Thoracic aorta (tissue), 2 donors: ENCODE data around the gene ATP5ME. TPM values are rescaled to one million over a fixed set of nuclear protein-coding genes. Genes with fewer than 3 reads are reported as not detected.

Experiments used
- ATAC-seq: fragments of 150-250 bp; one replicate; pipeline ENCODE4 v1.8.0; 2017; ENCODE audit warnings: low read depth; ENCODE audit not compliant: insufficient number of reproducible peaks, low FRiP score
- DNase-seq: peaks from one replicate; pipeline ENCODE4 v3.0.0-alpha.2; 2020; ENCODE audit warnings: low spot score
- H3K27ac ChIP-seq, 2 donors: fragments of 200-600 bp; sonication (generic); 1 replicate in 1 of 2; 2 replicates in 1 of 2; pipeline ENCODE4 v1.5.1; 2016; ENCODE audit warnings: mild to moderate bottlenecking in 2 of 2, moderate library complexity in 2 of 2
- H3K27me3 ChIP-seq: fragments of 200-600 bp; sonication (generic); replicated peaks from 2 replicates; pipeline ENCODE4 v1.6.0; 2016; ENCODE audit warnings: mild to moderate bottlenecking; ENCODE audit not compliant: insufficient read depth
- H3K36me3 ChIP-seq: fragments of 200-600 bp; sonication (generic); one replicate; pipeline ENCODE4 v1.5.1; 2016
- H3K4me1 ChIP-seq, 2 donors: fragments of 200-600 bp; sonication (generic); 1 replicate in 1 of 2; 2 replicates in 1 of 2; pipeline versions ENCODE4 v1.5.1 to v1.6.0; 2016; ENCODE audit warnings: low read depth in 2 of 2, mild to moderate bottlenecking in 1 of 2; ENCODE audit not compliant: control insufficient read depth in 1 of 2
- H3K4me3 ChIP-seq: fragments of 200-600 bp; sonication (generic); 2 replicates; pipeline ENCODE4 v1.5.1; 2016; ENCODE audit warnings: mild to moderate bottlenecking
- H3K9me3 ChIP-seq: fragments of 200-600 bp; sonication (generic); 2 replicates; pipeline ENCODE4 v1.5.1; 2016
- CTCF ChIP-seq: fragments of 200-600 bp; sonication (generic); IDR thresholded peaks from one replicate; pipeline ENCODE4 v1.5.1; 2019; ENCODE audit warnings: antibody characterized with exemption
- total RNA-seq, 2 donors: library from RNA; depleted of rRNA; stranded (reverse); fragments of >200 nt; gene quantifications; one replicate each; pipeline versions ENCODE4 v1.1.0 to v1.2.3, GENCODE V29; 2016

ATP5ME gene
- total RNA-seq, 2 donors from 2014 or later, result 21.0 to 51.6 TPM

DNA sequence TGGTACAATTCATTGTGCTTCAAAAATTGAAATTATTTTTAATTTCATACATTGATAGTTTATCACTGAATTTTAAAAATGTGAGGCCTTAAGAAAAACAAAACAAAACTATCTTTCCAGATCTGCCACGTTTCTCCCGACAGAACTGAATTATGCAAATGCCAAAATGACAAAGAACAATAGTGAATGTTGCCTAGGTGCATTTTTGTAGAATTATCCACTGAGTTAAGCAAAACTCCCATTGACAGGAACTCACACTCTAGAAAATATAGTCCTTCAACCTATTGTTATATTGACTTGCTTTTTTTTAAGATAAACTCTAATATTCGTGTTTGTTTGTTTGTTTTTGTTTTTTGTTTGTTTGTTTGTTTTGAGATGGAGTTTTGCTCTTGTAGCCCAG lies 38.0 kb upstream of the ATP5ME start:
- Histone ChIP-seq H3K4me3 (no peak overlapping the region), H3K4me1 (peaks cover 16 to 23% of the 10 kb centered on the region in 2 donors), H3K27ac (no peak overlapping the region), H3K36me3 (peaks cover 7% of the 10 kb centered on the region), H3K27me3 (no peaks in the 10 kb centered on the region), H3K9me3 (no peaks in the 10 kb centered on the region)
- DNase-seq (no peak), ATAC-seq (no peak)
- no peak for TF ChIP-seq CTCF

GRCh38 chr4:710916-711315 lies 36.8 kb upstream of the ATP5ME start:
- no peak for DNase-seq
- no peak overlapping the region for H3K27ac ChIP-seq
- no peaks in the 10 kb centered on the region for H3K9me3 ChIP-seq
- peaks cover 21 to 31% of the 10 kb centered on the region in 2 donors for H3K4me1 ChIP-seq
- no peak for TF ChIP-seq CTCF
- no peaks in the 10 kb centered on the region for H3K27me3 ChIP-seq
- H3K4me3 ChIP-seq, result no peak overlapping the region
- peaks cover 7% of the 10 kb centered on the region for H3K36me3 ChIP-seq
- no peak for ATAC-seq

DNA sequence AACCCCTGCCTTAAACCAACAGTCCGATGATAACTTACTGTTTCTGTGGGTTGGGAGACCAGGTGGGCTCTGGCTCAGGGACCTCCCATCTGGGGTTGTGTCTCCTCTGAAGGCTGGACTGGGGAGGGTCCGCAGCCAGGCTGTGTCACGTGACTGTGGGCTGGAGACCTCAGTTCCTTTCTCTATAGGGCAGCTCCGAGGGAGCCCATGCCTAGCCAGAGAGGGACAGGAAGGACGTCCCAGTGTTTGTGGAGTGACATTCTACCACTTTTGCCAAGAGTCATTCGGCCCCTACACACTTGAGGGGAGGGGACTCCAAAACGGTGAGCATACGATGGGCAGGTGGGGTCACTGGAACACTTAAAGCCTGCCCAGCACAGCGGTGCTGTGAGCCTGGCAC lies 36.0 kb upstream of the ATP5ME start:
- peaks cover 21 to 33% of the 10 kb centered on the region in 2 donors for H3K4me1 ChIP-seq
- H3K36me3 ChIP-seq, result peaks cover 7% of the 10 kb centered on the region
- H3K27me3 ChIP-seq, result no peaks in the 10 kb centered on the region
- no peak for ATAC-seq
- no peak for DNase-seq
- H3K4me3 ChIP-seq, result no peak overlapping the region
- H3K27ac ChIP-seq, result no peak overlapping the region
- TF ChIP-seq CTCF, result no peak
- no peaks in the 10 kb centered on the region for H3K9me3 ChIP-seq

- no peaks in the 10 kb centered on the region for H3K27me3 ChIP-seq
- peaks cover 3% of the 10 kb centered on the region for H3K36me3 ChIP-seq
- no peak overlapping the region for H3K4me3 ChIP-seq
- no peak overlapping the region for H3K27ac ChIP-seq
- H3K4me1 ChIP-seq, result peaks cover 21 to 35% of the 10 kb centered on the region in 2 donors
- DNase-seq (no peak), ATAC-seq (no peak)
- no peaks in the 10 kb centered on the region for H3K9me3 ChIP-seq
- no peak for TF ChIP-seq CTCF
Observed at GRCh38 chr4:709348-709747, 35.3 kb upstream of the ATP5ME start.

DNA sequence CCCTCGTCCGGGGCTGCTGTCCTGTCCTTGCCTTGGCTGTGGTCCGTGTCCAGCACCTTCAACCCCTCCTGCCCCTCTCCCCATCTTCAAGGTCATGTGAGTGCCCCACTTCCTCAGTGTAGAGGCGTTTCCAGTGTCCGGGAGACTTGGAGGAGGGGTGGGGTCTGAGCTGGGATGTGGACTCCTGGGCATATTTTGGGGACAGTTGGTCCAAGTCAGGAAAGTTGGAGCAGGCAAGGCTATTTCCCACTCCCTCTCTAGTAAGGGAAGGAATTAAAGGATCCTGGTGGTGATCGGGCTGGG lies 34.5 kb upstream of the ATP5ME start:
- ATAC-seq, result no peak
- H3K36me3 ChIP-seq, result no peaks in the 10 kb centered on the region
- H3K4me3 ChIP-seq, result no peak overlapping the region
- H3K27me3 ChIP-seq, result no peaks in the 10 kb centered on the region
- no peaks in the 10 kb centered on the region for H3K9me3 ChIP-seq
- peaks cover 21 to 35% of the 10 kb centered on the region in 2 donors for H3K4me1 ChIP-seq
- no peak for TF ChIP-seq CTCF
- DNase-seq, result no peak
- H3K27ac ChIP-seq, result no peak overlapping the region
